HG03342 (cell line): ENCODE measurements around the gene KMT2A.

Source experiments
- ATAC-seq: cut with Tn5 transposase; IDR thresholded peaks from one replicate; pipeline ENCODE4 v1.9.1; 2021; ENCODE audit warnings: mild to moderate bottlenecking, moderate library complexity; ENCODE audit not compliant: unreplicated experiment

The KMT2A gene

GRCh38 chr11:118574636-118575035, 138.3 kb downstream of the KMT2A start:
- ATAC-seq: no peak
